GM18873 (cell line): ENCODE results near the gene JAZF1.

ENCODE experiments used
- ATAC-seq: cut with Tn5 transposase; IDR thresholded peaks from one replicate; pipeline ENCODE4 v1.9.1; 2021; ENCODE audit warnings: mild to moderate bottlenecking, moderate library complexity, moderate number of reproducible peaks; ENCODE audit not compliant: unreplicated experiment, low FRiP score

The JAZF1 gene

GRCh38 chr7:27825891-27826290 is 354.7 kb downstream of the JAZF1 start:
- no peak for ATAC-seq

- ATAC-seq = no peak
Observed at GRCh38 chr7:27822245-27822644, 358.4 kb downstream of the JAZF1 start.

GRCh38 chr7:27812706-27813105 is 367.9 kb downstream of the JAZF1 start:
- no peak for ATAC-seq

GRCh38 chr7:27810186-27810585 is 370.4 kb downstream of the JAZF1 start:
- ATAC-seq = no peak

GRCh38 chr7:27808626-27809025 is 372.0 kb downstream of the JAZF1 start:
- ATAC-seq = no peak

GRCh38 chr7:27804139-27804538 is 376.5 kb downstream of the JAZF1 start:
- ATAC-seq = no peak

- no peak for ATAC-seq
Observed at GRCh38 chr7:27802999-27803398, 377.6 kb downstream of the JAZF1 start.

GRCh38 chr7:27799212-27799611 is 381.4 kb downstream of the JAZF1 start:
- no peak for ATAC-seq

- no peak for ATAC-seq
Observed at GRCh38 chr7:27795977-27796376, 384.6 kb downstream of the JAZF1 start.

GRCh38 chr7:27793780-27794179 is 386.8 kb downstream of the JAZF1 start:
- ATAC-seq = no peak

GRCh38 chr7:27788437-27788836 is 392.2 kb downstream of the JAZF1 start:
- ATAC-seq = no peak

- no peak for ATAC-seq
Observed at GRCh38 chr7:27784399-27785053, 396.1 kb downstream of the JAZF1 start.

- no peak for ATAC-seq
Observed at GRCh38 chr7:27782849-27783248, 397.7 kb downstream of the JAZF1 start.

GRCh38 chr7:27781188-27781587 is 399.4 kb downstream of the JAZF1 start:
- no peak for ATAC-seq
